Neural crest cell (in vitro differentiated cells): ENCODE data around the gene SDF2. TPM values are rescaled to one million over a fixed set of nuclear protein-coding genes. Genes with fewer than 3 reads are reported as not detected.

ENCODE experiments used
- DNase-seq: peaks from one replicate; pipeline ENCODE4 v3.0.0; 2021; ENCODE audit warnings: low read depth, mixed read lengths, low spot score
- H3K27ac Mint-ChIP-seq: one replicate; pipeline ENCODE4 v1.8.0; 2021; ENCODE audit warnings: mild to moderate bottlenecking, mixed read lengths; ENCODE audit not compliant: unreplicated experiment
- H3K27me3 Mint-ChIP-seq: 2 replicates; pipeline ENCODE4 v1.8.0; 2021; ENCODE audit warnings: low read depth, mild to moderate bottlenecking, mixed read lengths
- H3K36me3 Mint-ChIP-seq: 2 replicates; pipeline ENCODE4 v1.8.0; 2021; ENCODE audit warnings: low read depth, mild to moderate bottlenecking, mixed read lengths
- H3K4me1 Mint-ChIP-seq: 2 replicates; pipeline ENCODE4 v1.8.0; 2021; ENCODE audit warnings: mixed read lengths
- H3K4me3 Mint-ChIP-seq: one replicate; pipeline ENCODE4 v1.8.0; 2021; ENCODE audit warnings: mild to moderate bottlenecking, mixed read lengths
- H3K9me3 Mint-ChIP-seq: 2 replicates; pipeline ENCODE4 v1.8.0; 2021; ENCODE audit warnings: mixed read lengths
- CTCF ChIP-seq: fragments of 200-600 bp; sonication (generic); conservative IDR thresholded peaks from 2 replicates; pipeline ENCODE4 v1.5.0; 2021; ENCODE audit warnings: antibody characterized with exemption, mild to moderate bottlenecking
- total RNA-seq: library from RNA; stranded (reverse); gene quantifications from 2 replicates; pipeline ENCODE4 v1.2.1, GENCODE V29; 2021

SDF2 gene
- total RNA-seq, 1 donor from 2014 or later, result 48.2 TPM

GRCh38 chr17:28705728-28706334 lies 44.1 kb upstream of the SDF2 start:
- no peak for TF ChIP-seq CTCF
- Mint-ChIP-seq H3K27me3 (peaks cover 4% of the 10 kb centered on the region), H3K4me3 (peak overlapping the region; percentile 35), H3K27ac (peak overlapping the region; percentile 82), H3K9me3 (no peaks in the 10 kb centered on the region), H3K4me1 (peaks cover 34% of the 10 kb centered on the region), H3K36me3 (peaks cover 13% of the 10 kb centered on the region)
- DNase-seq, result no peak

GRCh38 chr17:28705074-28705659 lies 43.5 kb upstream of the SDF2 start:
- no peak for DNase-seq
- TF ChIP-seq CTCF, result no peak
- Mint-ChIP-seq H3K4me3 (peak overlapping the region; percentile 35), H3K36me3 (peaks cover 14% of the 10 kb centered on the region), H3K27ac (no peak overlapping the region), H3K27me3 (peaks cover 4% of the 10 kb centered on the region), H3K4me1 (peaks cover 30% of the 10 kb centered on the region), H3K9me3 (no peaks in the 10 kb centered on the region)

DNA sequence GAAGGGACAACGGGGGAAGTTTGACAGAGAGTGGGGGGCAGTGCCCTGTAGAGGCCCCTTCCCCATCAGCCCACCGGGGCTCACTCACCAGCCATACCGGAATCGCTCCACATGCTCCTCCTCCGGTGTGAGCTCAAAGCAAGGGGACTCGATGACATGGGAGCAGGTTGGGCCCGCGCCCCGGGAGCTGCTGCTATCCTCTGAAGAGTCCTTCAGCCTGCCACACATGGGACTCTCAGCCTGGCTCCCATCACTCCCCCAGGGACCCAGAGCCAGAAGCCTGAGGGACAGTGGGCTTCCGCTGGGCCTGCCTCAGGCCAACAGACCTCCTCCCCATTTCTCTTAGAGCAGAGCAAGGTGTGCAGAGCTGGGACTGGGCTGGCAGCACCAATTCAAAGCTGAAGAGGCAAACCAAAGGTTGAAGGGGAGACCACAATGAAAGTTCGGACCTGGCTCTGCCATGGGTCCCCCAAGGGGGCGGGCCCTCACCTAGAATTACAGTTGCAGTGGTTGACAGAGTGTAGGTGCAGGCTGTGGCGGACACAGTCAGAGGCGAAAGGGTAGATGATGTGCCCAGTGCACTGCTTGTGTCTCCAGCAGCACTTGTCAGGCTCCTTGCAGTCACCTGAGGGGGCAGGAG lies 42.6 kb upstream of the SDF2 start:
- Mint-ChIP-seq H3K36me3 (peaks cover 14% of the 10 kb centered on the region), H3K4me1 (peaks cover 30% of the 10 kb centered on the region), H3K4me3 (no peak overlapping the region), H3K9me3 (no peaks in the 10 kb centered on the region), H3K27ac (peak overlapping the region; percentile 67), H3K27me3 (peaks cover 4% of the 10 kb centered on the region)
- TF ChIP-seq CTCF, result no peak
- DNase-seq, result no peak

DNA sequence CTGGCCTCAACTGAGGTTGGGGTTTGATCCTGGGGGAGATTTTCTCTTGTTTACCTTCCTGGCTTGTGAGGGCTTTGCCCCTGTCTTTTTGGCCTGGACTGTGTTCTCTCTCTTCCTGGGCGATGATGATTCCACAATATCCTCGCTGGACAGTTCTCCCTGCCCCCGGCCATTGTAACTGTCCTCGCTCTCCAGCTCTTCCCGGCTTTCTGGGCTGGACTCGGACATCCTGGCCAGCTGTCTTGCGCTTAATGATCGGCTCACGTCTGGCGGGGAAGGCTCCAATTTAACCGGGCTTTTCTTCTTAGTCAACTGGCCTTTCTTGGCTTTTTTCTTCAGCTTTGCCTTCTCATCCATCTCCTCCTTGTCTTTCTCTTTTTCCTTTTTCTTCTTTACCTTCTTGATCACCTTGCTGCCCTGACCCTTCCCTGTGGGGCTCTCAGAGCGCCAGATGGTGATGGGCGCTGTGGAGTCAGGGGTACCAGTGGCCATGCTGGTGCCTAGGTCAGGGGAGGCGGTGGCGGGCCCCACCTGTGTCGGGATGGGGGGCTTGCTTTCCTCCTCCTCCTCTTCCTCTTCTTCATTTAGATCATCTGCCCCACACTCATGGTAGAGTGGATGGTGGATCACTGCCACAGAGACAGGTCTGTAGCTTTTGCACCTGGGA lies 42.0 kb upstream of the SDF2 start:
- Mint-ChIP-seq H3K4me3 (peak overlapping the region; percentile 44), H3K27ac (no peak overlapping the region), H3K36me3 (peaks cover 14% of the 10 kb centered on the region), H3K4me1 (peaks cover 30% of the 10 kb centered on the region), H3K9me3 (no peaks in the 10 kb centered on the region), H3K27me3 (peaks cover 4% of the 10 kb centered on the region)
- DNase-seq, result no peak
- TF ChIP-seq CTCF, result no peak

GRCh38 chr17:28702752-28703150 lies 41.0 kb upstream of the SDF2 start:
- Mint-ChIP-seq H3K27ac (no peak overlapping the region), H3K4me1 (peaks cover 29% of the 10 kb centered on the region), H3K4me3 (no peak overlapping the region), H3K36me3 (peaks cover 17% of the 10 kb centered on the region), H3K27me3 (peaks cover 4% of the 10 kb centered on the region), H3K9me3 (no peaks in the 10 kb centered on the region)
- DNase-seq, result no peak
- TF ChIP-seq CTCF, result no peak
